Activated T-cell treated with anti-CD3 and anti-CD28 coated beads, Interleukin-2, amount 50 U/mL, for 1 hour (primary cell): ENCODE measurements around the gene S1PR4.
"Not testable (repeated sequence)": the region's sequence is repeated elsewhere in the genome, so short reads cannot be mapped to it uniquely, and the experiment has no call there.

Experiments used
- DNase-seq: peaks from one replicate; pipeline ENCODE4 v3.0.0-alpha.2; 2020

S1PR4 gene

GRCh38 chr19:3196064-3196932 lies 17.7 kb downstream of the S1PR4 start:
- DNase-seq, result no peak

GRCh38 chr19:3196933-3197205 lies 18.3 kb downstream of the S1PR4 start:
- DNase-seq, result no peak

- DNase-seq, result no peak
Observed at GRCh38 chr19:3198901-3199700, 20.5 kb downstream of the S1PR4 start.

- no peak for DNase-seq
Observed at GRCh38 chr19:3201072-3201700, 22.6 kb downstream of the S1PR4 start.

- no peak for DNase-seq
Observed at GRCh38 chr19:3201911-3202310, 23.3 kb downstream of the S1PR4 start.

GRCh38 chr19:3202346-3202745 lies 23.8 kb downstream of the S1PR4 start:
- DNase-seq, result no peak

- DNase-seq, result not testable (repeated sequence)
Observed at GRCh38 chr19:3202895-3203294, 24.3 kb downstream of the S1PR4 start.

- no peak for DNase-seq
Observed at GRCh38 chr19:3203805-3204645, 25.5 kb downstream of the S1PR4 start.

- no peak for DNase-seq
Observed at GRCh38 chr19:3204646-3205275, 26.2 kb downstream of the S1PR4 start.

- DNase-seq, result no peak
Observed at GRCh38 chr19:3206216-3206953, 27.8 kb downstream of the S1PR4 start.

- no peak for DNase-seq
Observed at GRCh38 chr19:3207461-3208242, 29.1 kb downstream of the S1PR4 start.

- no peak for DNase-seq
Observed at GRCh38 chr19:3208317-3209207, 30.0 kb downstream of the S1PR4 start.

- DNase-seq, result peak; percentile 76
Observed at GRCh38 chr19:3210347-3211017, 31.9 kb downstream of the S1PR4 start.

GRCh38 chr19:3211191-3211590 lies 32.6 kb downstream of the S1PR4 start:
- no peak for DNase-seq

- DNase-seq, result no peak
Observed at GRCh38 chr19:3213159-3213558, 34.6 kb downstream of the S1PR4 start.

GRCh38 chr19:3216874-3217273 lies 38.3 kb downstream of the S1PR4 start:
- DNase-seq, result no peak

- no peak for DNase-seq
Observed at GRCh38 chr19:3220576-3220975, 42.0 kb downstream of the S1PR4 start.

GRCh38 chr19:3221576-3221975 lies 43.0 kb downstream of the S1PR4 start:
- not testable (repeated sequence) for DNase-seq

GRCh38 chr19:3222709-3223108 lies 44.1 kb downstream of the S1PR4 start:
- DNase-seq, result no peak
